GM19239 (cell line): ENCODE results near the gene ATAD3C.
"Not testable (repeated sequence)": the region's sequence is repeated elsewhere in the genome, so short reads cannot be mapped to it uniquely, and the experiment has no call there.

Experiments
- DNase-seq: peaks from one replicate; pipeline ENCODE4 v3.0.0; 2011; ENCODE audit warnings: low spot score; ENCODE audit not compliant: insufficient read length
- FAIRE-seq: peaks from 2 replicates; lab custom pipeline; 2011; peaks lifted over from hg19 to GRCh38; lab: Jason Lieb, UNC

The ATAD3C gene

DNA sequence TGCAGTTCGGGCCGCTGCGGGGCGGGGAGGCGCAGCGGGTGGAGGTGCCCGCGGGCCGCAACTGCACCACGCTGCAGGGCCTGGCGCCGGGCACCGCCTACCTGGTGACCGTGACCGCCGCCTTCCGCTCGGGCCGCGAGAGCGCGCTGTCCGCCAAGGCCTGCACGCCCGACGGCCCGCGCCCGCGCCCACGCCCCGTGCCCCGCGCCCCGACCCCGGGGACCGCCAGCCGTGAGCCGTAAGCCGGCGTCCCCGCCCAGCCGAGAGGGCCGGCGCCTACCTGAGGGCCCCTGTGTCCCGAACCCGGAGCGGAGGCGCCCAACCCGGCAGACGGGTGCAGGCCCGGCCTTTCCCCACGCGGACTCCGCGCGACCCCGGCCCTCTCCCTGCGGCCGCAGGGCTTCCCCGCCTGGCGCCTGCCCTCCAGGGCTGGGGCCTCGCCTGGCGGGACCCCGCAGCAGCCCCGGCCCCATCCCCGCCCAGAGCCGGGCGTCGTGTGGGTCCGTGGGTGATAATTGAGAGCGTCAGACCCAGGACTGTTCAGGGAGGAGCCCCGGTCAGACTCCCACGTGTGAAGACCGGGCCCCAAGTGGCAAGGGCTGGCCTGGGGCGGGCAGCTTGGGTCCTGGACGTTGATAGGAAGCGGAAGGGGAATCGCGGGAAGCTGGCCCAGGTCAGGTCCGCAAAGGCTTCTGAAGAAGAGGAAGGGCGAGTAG lies 9.8 kb upstream of the ATAD3C start:
- no peak for FAIRE-seq
- no peak for DNase-seq

DNA sequence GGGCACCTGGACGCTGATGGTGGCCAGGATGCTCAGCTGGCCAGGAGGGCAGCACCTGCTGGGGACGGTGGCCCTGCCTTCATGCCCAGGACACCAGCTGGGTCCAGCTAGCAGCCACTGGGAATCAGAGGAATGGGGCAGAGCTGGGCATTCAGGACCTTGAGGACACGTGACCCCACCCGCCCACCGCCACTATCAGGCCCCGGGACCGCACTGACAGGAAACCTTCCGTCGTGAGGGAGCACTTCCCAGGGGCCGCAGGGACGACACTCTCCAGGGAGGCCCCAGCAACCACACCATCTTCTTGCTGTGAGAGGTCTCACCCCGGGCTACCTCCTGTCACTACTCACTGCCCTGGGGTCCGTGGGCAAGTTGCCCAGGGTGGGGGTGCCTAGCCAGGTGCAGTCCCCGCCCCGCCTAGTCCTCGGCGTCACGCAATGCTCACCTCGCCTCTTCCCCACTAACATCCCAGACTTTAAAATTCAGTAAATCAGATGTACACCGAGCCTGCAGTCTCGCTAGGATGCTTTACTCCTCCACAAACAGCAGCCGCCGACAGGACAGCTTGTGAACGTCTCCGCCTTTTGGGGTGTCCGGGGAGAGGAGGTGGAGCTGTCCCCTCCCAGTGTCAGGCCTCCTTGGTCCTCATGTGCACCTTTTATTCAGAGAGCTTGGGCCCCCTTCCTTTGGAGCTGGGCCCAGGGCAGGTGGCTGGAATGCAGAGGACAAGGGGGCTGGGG lies 9.1 kb upstream of the ATAD3C start:
- DNase-seq, result peak; percentile 26
- no peak for FAIRE-seq

DNA sequence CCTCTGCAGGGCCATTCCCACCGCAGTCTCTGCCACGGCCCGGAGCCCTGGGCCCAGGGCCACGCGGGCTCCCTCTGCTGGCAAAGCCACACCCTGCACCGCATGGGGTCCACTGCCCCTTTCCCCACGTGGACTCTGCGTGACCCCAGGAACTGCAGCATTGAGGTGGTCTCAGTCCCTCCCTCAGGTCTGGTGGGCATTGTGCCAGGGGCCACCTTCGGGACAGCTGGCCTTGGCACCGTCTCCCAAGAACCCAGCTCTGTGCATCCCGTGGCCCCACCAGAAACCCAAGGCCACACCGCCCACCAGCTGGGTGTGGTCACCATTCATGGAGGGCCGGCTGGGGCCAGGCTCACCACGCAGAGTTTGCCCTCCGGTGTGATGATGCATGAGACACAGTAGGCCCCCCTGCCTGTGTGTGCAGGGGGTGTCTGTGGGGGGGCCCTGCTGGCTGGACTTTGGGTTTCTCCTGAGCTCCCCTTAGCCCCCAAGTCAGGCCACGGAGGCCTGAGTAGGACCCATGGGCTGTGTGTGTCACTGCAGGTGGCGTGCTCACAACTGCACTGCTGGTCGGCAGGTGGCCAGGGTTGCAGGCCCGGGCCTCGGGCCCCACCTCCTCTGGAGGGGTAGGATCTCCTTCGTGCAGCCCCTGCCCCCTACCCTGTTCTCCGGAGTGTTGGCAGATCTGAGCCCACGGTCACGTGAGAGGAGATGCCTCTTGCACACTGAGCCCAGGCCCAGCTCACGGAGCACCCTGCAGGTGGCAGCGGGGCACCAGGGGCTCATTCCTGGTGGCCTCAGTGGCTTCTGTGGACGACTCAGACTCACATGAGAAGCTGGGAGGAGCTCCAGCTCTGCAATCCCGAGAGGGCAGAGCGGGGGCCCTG lies 8.2 kb upstream of the ATAD3C start:
- no peak for FAIRE-seq
- peak; percentile 93 for DNase-seq

DNA sequence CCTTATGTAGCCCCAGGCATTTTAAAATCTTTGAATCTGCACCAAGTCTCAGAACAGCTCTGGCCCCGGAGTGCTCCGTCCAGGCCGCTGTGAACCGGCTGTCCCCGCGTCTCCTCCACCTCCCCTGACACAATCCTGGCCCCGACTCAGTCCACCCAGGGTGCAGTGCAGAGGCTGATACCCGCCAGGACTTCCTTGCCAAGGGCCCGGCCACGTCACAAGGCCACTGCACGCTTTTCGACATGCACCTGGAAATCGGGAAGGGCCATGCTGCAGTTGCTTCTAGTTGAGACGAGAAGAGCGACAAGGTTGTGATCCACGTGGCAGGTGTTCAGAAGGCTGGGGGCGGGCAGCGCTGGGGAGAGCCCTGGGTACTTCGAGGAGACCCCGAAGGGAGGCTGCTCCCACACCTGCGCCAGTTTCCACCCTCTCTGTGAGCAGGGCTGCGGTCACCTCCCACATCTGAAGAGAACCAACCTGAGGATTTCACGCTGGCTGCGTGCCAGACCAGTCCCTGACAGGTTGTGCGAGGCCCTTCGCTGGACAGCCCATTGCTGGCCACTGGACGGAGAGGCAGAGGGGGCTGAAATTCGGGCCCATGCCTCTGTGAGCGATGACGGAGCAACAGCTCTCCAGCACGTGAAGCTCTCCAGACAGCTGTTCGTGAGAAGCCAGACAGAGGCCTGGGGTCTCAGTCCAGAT lies 7.3 kb upstream of the ATAD3C start:
- no peak for DNase-seq

DNA sequence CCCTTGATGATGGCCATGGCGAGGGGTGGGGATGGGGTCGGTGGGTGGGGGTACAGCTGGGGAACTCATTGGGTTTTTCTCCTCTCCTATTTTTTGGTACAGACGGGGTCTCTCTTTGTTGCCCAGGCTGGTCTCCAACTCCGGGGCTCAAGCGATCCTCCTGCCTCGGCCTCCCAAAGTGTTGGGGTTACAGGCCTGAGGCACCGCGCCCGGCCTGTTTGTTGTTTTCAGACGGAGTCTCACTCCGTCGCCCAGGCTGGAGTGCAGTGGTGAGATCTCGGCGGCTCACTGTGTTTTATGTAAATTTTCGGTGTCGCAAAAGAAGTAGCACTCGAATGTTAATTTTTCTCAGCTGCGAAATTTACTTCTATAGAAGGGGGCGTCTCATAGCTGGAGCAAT lies 2.9 kb upstream of the ATAD3C start:
- FAIRE-seq, DNase-seq: not testable (repeated sequence)

More for the DNA sequence above, 7.3 kb upstream of the ATAD3C start:
- no peak for FAIRE-seq

DNA sequence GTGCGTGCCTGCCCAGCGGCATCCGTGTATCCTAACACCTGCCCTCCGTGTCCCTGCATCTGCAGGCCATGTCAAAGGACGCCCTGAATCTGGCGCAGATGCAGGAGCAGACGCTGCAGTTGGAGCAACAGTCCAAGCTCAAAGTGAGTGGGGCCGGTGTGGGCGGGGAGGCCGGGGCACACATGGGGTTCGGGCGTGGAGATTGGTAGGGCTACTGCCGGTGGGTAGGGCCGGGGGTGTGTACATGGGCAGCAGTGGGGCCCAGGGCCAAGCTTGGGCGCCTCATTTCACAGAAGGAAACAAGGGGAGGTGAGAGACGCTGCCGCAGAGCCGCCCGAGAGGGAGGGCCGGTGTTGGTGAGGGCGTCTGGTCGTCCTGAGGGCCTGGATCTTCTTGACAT lies 1.1 kb downstream of the ATAD3C start:
- FAIRE-seq, DNase-seq: not testable (repeated sequence)

DNA sequence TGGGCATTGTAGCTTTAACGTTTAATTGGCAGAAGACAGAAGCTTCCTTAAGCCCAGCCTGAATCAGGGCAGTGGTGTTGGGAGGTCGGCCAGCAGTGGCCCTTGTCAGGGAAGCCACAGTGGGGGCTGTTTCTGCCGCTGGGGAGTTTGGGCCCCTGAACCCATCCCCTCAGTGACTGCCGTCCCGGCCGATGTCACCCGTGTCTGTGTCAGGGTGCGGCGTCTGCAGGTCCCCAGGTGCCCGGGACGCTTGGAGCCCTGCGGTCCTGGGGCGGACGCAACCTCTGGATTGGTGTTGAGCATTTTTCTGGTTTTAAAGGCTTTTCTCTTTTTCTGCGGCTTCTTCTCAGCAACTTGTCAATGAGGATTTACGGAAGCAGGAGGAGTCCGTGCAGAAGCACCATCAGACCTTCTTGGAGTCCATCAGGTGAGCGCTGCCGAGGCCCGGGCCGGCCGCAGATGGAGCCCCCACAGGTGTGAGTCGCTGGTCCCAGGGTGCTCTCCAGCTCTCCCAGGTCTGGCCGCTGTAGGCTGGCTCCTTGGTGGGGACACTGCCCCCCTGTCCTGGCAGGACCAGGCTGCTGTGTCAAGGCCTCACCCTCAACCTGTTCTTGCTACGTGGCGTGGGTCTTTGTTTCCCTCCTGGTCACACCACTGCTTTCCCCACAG lies 2.3 kb downstream of the ATAD3C start:
- FAIRE-seq, result no peak
- DNase-seq, result peak; percentile 4

DNA sequence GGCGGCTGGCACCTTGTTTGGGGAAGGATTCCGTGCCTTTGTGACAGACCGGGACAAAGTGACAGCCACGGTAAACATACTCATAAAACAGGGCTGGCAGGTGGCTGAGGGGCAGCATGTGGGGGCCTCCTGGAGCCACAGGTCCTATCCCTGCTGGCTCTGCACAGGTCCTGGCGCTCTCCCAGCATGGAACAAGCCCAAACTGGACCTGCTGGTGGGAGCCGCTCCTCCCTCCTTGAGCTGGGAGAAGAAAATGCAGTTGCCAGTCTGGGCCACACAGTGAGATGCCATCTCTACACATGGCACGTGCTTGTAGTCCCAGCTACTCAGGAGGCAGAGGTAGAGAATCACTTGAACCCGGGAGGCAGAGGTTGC lies 2.9 kb downstream of the ATAD3C start:
- DNase-seq, FAIRE-seq: not testable (repeated sequence)

DNA sequence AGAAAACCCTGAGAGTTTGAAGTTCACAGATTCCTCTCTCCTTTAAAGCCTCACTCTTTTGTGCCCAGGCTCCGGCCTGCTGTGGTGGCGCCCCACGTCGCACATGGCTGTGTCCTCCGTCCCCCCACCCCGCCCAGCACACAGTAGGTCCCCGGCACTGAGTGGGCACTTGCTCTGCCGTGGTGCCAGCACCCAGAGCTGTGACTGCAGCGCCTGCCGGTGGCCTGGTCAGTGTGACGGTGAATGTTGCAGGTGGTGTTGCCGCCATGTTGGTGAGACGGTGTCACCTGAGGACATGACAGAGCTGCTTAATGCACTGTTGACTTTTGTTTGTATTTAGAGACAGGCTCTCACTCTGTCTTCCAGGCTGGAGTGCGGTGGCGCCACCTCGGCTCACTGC lies 3.4 kb downstream of the ATAD3C start:
- FAIRE-seq (no peak), DNase-seq (no peak)

DNA sequence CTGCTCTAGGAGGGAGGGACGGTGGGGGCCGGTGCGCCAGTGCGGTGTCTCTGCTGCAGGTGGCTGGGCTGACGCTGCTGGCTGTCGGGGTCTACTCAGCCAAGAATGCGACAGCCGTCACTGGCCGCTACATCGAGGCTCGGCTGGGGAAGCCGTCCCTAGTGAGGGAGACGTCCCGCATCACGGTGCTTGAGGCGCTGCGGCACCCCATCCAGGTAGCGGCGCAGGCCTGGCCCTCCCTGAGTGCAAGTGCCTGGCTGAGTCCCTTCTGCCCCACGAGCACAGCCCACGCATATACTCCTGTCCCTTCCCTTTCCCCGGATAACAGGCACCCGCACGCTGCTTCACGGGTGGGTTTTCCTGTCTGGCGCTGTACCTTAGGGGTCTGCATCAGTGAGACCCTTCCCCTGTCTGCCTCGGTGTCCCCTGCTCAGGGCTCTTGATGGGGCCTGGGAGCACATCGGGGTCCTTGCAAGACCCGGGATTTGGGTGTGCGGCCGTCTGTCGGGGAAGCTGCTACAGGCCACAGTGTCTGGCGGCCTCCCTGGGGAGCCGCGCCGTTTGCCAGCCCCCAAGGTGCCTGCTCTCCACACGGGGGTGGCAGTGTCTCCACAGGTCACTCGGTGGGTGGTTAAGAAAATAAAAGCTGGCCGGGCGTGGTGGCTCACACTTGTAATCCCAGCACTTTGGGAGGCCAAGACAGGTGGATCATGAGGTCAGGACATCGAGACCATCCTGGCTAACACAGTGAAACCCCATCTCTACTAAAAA lies 5.0 kb downstream of the ATAD3C start:
- DNase-seq, FAIRE-seq: not testable (repeated sequence)

DNA sequence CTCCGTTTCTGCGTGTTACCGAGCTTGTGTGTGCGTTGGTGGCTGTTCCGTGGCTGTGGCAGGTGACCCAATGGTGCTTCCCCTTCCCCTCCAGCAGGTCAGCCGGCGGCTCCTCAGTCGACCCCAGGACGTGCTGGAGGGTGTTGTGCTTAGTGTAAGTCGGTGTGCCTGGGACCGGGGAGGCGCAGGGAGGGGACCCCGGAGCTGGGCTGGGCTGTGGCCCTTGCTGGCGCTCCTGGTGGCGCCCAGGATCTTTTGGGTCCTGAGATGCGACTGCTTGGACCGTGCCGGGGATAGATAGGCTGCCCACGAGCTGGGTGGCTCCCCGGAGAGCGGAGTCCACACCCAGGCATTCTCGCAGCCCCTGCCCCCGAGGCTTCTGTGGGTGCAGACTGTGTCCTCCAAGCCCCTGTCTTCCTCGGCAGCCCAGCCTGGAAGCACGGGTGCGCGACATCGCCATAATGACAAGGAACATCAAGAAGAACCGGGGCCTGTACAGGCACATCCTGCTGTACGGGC lies 5.9 kb downstream of the ATAD3C start:
- no peak for DNase-seq
- no peak for FAIRE-seq

DNA sequence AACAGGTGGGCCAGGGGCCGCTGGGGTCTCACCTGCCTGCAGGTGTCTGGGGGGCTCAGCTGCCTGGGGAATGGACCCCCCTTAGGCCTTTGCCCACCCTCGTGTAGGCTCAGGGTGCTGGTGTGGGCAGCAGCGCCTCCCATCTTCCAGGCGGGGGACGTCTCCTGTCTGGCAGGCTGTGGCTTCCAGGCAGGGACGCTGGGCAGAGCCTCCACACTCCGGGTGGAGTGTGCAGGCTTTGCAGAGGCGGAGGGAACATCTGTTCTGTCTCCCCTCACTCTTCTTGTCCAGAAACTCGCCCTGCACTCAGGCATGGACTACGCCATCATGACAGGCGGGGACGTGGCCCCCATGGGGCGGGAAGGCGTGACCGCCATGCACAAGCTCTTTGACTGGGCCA lies 6.4 kb downstream of the ATAD3C start:
- FAIRE-seq, DNase-seq: not testable (repeated sequence)

DNA sequence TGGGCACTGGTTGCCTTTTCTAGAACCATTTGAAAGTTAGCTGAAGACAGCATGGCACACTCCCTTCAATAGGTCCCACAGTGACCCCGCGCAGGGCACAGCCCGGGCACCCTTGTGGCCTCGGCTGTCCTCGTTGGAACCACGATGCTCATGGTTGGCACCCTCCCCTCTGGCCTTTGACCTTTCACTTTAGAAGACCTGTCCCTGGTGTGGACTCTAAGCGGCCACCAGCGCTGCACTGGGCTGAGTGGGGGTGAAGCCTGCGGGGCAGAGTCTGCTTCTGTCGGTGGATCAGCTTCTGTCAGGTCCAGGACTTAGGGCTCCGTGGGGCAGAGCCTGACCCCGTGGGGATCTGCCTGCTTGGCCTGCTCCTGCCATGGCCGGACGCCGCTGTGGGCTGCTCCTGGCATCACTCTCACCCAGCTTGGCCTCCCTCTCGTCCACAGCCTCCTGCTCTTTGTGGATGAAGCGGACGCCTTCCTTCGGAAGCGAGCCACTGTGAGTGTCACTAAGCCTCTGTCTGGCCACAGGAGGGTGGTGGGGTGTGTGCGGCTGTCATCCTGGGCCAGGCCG lies 7.3 kb downstream of the ATAD3C start:
- FAIRE-seq, DNase-seq: not testable (repeated sequence)

DNA sequence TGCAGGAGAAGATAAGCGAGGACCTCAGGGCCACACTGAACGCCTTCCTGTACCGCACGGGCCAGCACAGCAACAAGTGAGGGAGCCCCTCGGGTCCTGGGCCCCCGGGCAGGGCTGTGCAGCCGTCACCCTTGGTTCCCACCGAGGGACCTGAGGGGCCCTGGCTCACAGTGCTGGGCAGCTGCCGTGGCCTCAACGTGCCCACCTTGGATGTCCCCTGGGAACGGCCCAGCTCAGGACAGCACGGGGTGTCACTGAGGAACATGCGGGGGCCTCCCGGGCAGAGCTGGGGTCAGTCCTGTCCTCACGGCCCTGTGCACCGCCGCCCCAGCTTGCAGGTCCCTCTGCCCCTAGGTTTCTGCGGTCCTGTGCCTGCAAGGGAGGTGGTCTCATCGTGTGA lies 9.7 kb downstream of the ATAD3C start:
- DNase-seq, FAIRE-seq: not testable (repeated sequence)

DNA sequence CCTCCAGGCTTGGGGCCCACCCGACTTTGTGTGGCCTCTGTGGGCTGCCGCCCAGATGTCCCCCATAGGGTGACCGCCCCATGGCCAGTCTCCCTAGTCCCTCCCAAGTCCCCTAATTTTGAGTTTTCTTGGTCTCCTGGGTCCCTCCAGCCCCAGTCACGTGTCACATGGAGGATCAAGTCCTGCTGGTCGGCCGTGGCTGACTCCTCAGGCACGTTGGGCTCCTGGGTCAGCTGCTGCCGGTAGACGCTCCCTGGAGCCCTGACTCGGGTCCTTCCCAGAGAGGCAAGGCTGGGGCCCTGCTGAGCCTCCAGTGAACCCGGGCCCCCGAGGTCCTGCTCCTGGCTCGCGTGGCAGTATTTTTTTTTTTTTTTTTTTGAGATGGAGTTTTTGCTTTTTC lies 10.2 kb downstream of the ATAD3C start:
- DNase-seq, FAIRE-seq: not testable (repeated sequence)

DNA sequence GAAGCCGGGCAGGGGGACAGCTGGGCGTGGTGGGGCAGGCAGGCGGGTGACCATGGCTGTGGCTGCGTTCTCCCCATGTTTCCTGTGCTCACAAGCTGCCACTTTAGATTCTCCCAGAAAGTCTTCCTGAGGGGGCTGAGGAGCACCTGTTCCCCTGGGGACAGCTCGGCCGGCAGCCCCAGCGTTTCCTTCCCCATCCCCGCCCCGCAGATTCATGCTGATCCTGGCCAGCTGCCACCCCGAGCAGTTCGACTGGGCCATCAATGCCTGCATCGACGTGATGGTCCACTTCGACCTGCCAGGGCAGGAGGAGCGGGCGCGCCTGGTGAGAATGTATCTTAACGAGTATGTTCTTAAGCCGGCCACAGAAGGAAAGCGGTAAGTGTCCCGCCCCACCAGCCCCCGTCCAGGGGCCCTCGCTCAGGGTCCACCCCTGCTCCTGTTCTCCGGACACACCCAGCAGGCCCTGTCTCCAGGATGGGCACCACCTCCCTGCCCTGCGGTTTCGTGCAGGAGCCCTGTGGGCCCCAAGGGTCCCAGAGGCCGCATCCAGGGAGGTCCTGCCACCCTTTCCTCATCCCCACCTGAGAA lies 11.1 kb downstream of the ATAD3C start:
- FAIRE-seq, result no peak

DNA sequence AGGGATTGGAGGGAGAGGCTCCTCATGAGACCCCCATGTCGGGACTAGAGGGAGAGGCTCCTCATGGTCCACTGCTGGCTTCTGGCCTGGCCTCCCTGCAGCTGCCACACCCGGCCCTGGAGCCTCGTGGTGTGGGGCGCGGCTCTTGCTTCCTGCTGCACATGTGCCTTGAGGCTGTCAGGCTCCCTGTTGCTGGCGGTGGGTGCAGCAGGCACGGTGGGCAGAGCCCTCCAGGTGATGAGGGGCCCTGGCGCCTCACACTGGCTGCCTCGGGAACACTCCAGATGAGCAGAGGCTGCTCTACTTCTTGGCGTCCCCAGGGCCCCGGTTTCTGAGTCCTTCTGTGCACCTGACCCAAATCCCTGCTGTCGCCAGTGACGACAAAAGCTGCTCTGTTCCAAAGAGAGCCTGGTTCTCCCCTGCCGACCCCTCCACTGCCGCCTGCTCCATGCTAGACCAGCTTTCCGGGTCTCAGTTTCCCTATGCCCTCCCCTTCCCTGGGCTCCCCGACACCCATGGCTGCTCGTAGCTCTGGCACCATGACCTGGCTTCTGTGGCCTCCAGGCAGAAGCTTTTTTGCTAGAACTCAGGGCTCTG lies 12.3 kb downstream of the ATAD3C start:
- no peak for FAIRE-seq
- no peak for DNase-seq

More for the DNA sequence above, 11.1 kb downstream of the ATAD3C start:
- no peak for DNase-seq
